ENCODE measurements around the gene ZSCAN20.

The ZSCAN20 gene

DNA sequence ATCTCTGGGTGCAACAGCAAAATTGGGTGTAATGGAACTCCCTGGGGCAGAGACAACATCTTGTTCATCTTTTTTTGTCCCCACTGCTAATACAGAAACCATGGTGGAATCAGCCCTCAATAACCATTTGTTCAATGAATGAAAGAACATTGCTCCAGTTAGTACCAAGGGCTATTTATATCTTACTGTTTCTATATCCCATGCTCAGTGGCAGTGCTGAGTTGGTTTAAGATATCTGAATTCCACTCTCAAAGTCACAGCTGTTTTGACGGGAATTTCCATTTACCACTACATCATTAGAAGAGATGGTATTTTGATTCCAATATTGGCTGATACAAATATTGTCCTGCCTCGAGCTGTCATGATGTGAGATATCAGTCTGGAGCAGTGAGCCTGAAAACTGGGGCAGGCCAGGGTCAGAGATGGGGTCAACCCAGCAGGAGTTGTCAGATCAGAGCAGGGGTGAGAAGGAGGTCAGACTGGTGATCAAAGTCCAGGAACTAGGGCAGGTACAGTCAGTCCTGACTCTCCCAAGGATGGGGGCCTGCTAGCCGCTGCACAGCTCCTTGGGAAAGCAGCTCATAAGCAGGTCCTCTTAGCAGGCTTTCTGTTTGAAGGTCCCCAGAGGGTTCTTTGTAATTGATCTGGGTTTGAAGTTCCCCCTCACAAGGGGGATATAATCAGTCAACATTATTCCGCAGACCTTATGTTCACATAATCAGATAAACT lies 35.7 kb upstream of the ZSCAN20 start:
- H3K4me3 ChIP-seq (ENCODE audit: low read length), result no peak overlapping the region
- DNase-seq (ENCODE audit: low read depth), result no peak
- TF ChIP-seq, protein P1, sequence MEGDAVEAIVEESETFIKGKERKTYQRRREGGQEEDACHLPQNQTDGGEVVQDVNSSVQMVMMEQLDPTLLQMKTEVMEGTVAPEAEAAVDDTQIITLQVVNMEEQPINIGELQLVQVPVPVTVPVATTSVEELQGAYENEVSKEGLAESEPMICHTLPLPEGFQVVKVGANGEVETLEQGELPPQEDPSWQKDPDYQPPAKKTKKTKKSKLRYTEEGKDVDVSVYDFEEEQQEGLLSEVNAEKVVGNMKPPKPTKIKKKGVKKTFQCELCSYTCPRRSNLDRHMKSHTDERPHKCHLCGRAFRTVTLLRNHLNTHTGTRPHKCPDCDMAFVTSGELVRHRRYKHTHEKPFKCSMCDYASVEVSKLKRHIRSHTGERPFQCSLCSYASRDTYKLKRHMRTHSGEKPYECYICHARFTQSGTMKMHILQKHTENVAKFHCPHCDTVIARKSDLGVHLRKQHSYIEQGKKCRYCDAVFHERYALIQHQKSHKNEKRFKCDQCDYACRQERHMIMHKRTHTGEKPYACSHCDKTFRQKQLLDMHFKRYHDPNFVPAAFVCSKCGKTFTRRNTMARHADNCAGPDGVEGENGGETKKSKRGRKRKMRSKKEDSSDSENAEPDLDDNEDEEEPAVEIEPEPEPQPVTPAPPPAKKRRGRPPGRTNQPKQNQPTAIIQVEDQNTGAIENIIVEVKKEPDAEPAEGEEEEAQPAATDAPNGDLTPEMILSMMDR (IDR thresholded peaks at IDR 0.05; ENCODE audit: insufficient read depth, low read depth, low read length, missing control alignments), result no peak

DNA sequence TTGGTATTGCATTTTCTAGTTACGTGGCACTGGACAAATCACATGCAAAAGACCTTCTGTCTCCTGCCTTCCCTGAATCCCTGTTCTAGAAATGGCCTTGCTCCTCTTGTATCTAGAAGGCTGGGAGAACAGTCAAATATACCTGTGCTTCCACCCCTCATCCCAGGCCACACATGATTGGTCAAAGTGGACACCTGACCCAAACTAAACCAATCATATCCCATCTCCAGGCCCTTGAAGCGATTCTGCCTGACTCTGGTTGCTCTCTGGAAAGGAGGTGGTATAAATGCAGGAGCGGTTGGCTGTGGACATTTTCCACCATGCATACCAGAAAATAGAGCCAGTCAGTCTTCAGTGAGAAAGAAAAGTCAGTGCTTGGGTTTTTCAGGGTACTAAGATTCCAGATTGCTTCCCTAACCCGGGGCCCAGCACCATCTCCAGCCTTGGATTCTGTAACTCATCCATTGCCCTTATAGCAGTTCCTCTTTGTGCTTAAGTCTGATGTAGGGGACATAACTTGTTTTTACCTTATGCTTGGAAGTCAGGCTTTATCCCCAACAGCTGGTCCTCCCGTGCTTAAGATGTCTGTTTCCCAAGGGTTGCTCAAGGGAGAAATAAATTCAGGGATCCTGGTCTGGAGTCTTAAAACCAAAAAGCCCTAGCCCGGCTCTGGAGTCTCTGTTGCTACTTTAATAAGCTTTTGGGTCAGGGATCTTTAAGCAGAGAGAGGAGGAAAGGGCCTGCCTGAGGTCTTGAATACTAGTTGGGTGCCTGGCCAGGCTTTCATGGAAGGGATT lies 33.9 kb upstream of the ZSCAN20 start:
- TF ChIP-seq, protein P1 (IDR thresholded peaks at IDR 0.05; ENCODE audit: insufficient read depth, low read depth, low read length, missing control alignments), result no peak
- DNase-seq (ENCODE audit: low read depth), result no peak
- no peak overlapping the region for H3K4me3 ChIP-seq (ENCODE audit: low read length)

DNA sequence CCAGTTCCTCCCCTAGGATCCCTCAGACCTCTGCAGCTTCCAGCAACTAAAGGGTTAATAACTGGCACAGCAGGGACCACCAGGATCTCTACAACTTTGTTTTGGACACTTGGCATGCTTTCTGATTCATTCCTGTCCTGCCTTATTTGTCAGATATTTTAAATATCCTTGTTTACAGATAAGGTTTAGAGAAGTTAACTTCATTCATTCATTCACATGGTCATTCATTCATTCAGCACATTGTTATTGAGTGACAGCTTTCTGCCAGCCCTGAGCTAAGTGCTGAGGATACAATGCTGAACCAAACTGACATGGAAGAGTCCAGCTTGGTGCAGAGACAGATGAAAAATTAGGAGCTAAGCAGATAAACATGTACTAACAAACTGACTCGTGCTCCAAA lies 32.8 kb upstream of the ZSCAN20 start:
- TF ChIP-seq, protein P1 (IDR thresholded peaks at IDR 0.05; ENCODE audit: insufficient read depth, low read depth, low read length, missing control alignments), result no peak
- DNase-seq (ENCODE audit: low read depth), result no peak
- H3K4me3 ChIP-seq (ENCODE audit: low read length), result no peak overlapping the region

DNA sequence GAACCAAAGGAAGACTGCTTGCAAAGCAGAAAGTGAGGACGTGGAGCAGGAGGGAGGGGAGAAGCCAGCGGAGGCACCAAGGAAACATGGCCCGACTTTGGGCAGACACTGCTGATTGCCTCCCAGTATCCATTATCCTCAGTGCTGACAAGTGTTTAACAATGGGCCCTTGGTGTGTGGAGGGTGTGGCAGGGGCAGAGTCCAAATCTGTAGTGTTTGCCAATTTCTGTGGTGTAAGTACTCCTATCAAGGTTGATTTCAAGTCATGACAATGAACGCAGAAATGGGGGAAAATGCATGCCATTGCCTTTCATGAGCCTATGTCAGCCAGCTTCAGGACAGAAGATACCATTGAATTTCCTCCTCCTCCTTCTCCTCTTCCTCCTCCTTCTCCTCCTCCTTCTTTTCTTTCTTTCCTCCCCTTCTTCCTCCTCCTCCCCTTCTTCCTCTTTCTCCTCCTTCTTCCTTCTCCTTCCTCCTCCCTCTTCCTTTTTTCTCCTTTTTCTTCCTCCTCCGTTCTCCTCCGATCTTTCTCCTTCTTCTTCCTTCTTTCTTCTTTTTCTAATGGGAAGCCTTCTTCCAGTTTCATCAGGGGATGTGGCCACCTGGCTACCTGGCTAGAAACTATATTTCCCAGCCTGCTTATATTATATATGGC lies 31.2 kb upstream of the ZSCAN20 start:
- TF ChIP-seq, protein P1 (IDR thresholded peaks at IDR 0.05; ENCODE audit: insufficient read depth, low read depth, low read length, missing control alignments), result no peak
- no peak for DNase-seq (ENCODE audit: low read depth)

DNA sequence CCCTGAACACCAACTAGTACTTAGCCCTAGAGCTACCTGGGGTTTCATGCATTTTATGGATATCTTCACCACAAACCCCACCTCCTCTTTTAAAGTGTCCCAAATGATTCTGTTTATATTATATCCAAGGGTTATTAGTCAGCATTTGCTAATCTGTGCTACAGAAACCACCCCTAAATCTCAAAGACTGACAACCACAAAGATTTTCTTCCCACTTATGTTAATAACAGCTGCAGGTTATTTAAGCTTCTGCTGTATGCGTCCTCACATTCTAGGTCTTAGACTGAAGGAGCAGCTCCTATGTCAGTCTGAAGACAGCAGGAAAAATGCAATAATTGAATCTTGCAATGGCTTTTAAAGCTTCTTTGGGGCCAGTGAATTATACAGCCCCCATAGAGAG lies 30.3 kb upstream of the ZSCAN20 start:
- no peak for DNase-seq (ENCODE audit: low read depth)
- TF ChIP-seq, protein P1 (IDR thresholded peaks at IDR 0.05; ENCODE audit: insufficient read depth, low read depth, low read length, missing control alignments), result no peak
- H3K4me3 ChIP-seq (ENCODE audit: low read length), result no peak overlapping the region

More for the DNA sequence above, 31.2 kb upstream of the ZSCAN20 start:
- no peak overlapping the region for H3K4me3 ChIP-seq (ENCODE audit: low read length)

DNA sequence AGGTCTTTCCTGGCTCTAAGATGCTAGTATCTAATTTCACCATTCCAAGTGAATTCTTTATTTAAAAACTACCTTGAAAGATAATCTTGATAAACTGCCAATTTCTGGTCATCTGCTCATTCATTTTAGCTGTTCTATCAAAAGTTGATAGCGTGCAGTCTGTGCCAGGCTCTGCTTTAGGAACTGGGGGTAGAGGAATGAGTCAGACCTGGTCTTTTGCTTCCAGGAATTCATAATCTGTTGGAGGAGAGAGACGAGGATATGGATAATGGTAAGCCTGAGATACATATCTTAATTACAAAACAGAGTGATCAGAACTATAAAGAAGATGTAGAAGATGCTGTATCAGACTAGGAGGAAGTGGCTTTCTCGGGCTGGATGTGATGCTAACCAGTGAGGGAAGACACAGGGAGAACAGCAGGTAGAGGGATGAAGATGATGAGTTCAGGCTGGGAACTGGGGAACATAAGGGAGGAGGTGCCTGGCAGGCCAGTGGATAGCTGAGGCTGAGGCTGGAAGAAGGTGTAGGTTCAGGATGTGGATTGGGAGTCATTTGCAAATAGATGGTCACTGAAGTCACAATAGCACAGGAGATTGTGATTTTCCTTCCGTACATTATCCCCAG lies 29.3 kb upstream of the ZSCAN20 start:
- no peak for DNase-seq (ENCODE audit: low read depth)
- TF ChIP-seq, protein P1 (IDR thresholded peaks at IDR 0.05; ENCODE audit: insufficient read depth, low read depth, low read length, missing control alignments), result no peak
- no peak overlapping the region for H3K4me3 ChIP-seq (ENCODE audit: low read length)
